ENCODE measurements around the gene BAD.

- TF ChIP-seq CTCF (IDR thresholded peaks at IDR 0.05) = no peak
- no peak for TF ChIP-seq POLR2A (IDR thresholded peaks at IDR 0.05)
These were observed 12.6 kb upstream of the BAD start for GRCh38 chr11:64296830-64297698.

Data from body of pancreas (tissue), 4 donors.